B cell (primary cell): ENCODE measurements around the gene PRKACA. TPM values are rescaled to one million over a fixed set of nuclear protein-coding genes. Genes with fewer than 3 reads are reported as not detected.

Experiments used
- ATAC-seq: fragments of 200-7000 bp; cut with Tn5 transposase; one replicate; pipeline ENCODE4 v1.10.0; 2021; ENCODE audit warnings: low read depth, mild to moderate bottlenecking, moderate number of reproducible peaks, moderate library complexity
- CTCF ChIA-PET: fragments of 350-600 bp; sonication (Branson Sonifier 250); formaldehyde crosslinking; loops from one replicate; lab custom pipeline; 2021; ENCODE audit warnings: antibody characterized with exemption, inconsistent platforms; lab: Charles Lee
- POLR2A ChIA-PET: fragments of 350-600 bp; sonication (Branson Sonifier 250); formaldehyde crosslinking; loops from one replicate; lab custom pipeline; 2021; ENCODE audit warnings: antibody characterized with exemption; lab: Charles Lee
- DNase-seq: peaks from one replicate; pipeline ENCODE4 v3.0.0; 2013
- H2AFZ ChIP-seq: 2 replicates; pipeline ENCODE4 v1.6.1; 2012; ENCODE audit warnings: mild to moderate bottlenecking, low read depth, low read length; ENCODE audit not compliant: insufficient read depth, poor library complexity, severe bottlenecking
- H3K27ac ChIP-seq, 2 donors: 1 replicate in 1 of 2; 2 replicates in 1 of 2; pipeline ENCODE4 v1.5.1; 2012 to 2013; ENCODE audit warnings: low read length in 2 of 2, mild to moderate bottlenecking in 2 of 2, moderate library complexity in 1 of 2
- H3K27me3 ChIP-seq, 4 experiments: fragments of 200-600 bp in 1 of 4; sonication (generic) in 1 of 4; replicated peaks in 1 of 4; 1 replicate in 2 of 4; 2 replicates in 2 of 4; pipeline versions ENCODE4 v1.6.1 to v1.7.0; 2013 to 2016; ENCODE audit warnings: low read length in 3 of 4, mild to moderate bottlenecking in 2 of 4, mixed read lengths in 1 of 4, moderate library complexity in 1 of 4; ENCODE audit not compliant: insufficient read depth in 4 of 4, control insufficient read depth in 3 of 4; ENCODE audit errors: control extremely low read depth in 1 of 4
- H3K36me3 ChIP-seq, 2 experiments: replicated peaks in 1 of 2; 1 replicate in 1 of 2; 2 replicates in 1 of 2; pipeline versions ENCODE4 v1.6.1 to v1.7.1; 2013; ENCODE audit warnings: low read length in 1 of 2; ENCODE audit not compliant: insufficient read depth in 2 of 2, control insufficient read depth in 1 of 2; ENCODE audit errors: control extremely low read depth in 1 of 2, extremely low read depth in 1 of 2
- H3K4me1 ChIP-seq, 2 donors: fragments of 200-600 bp in 1 of 2; sonication (generic) in 1 of 2; 1 replicate in 1 of 2; 2 replicates in 1 of 2; pipeline versions ENCODE4 v1.5.1 to v1.6.1; 2013 to 2017; ENCODE audit warnings: low read length in 2 of 2; ENCODE audit not compliant: control insufficient read depth in 2 of 2, insufficient read depth in 2 of 2
- H3K4me2 ChIP-seq: replicated peaks from 2 replicates; pipeline ENCODE3; 2012; ENCODE audit warnings: mild to moderate bottlenecking, low read depth, low read length; ENCODE audit not compliant: poor library complexity, severe bottlenecking
- H3K4me3 ChIP-seq, 5 experiments: fragments of 200-600 bp in 1 of 5; sonication (generic) in 1 of 5; 1 replicate in 3 of 5; 2 replicates in 2 of 5; pipeline versions ENCODE4 v1.5.1 to v1.7.0; 2011 to 2016; ENCODE audit warnings: low read length in 4 of 5, mild to moderate bottlenecking in 4 of 5, low read depth in 2 of 5, control low read depth in 1 of 5, moderate library complexity in 1 of 5; ENCODE audit not compliant: insufficient read depth in 1 of 5; ENCODE audit errors: control extremely low read depth in 1 of 5, extremely low read depth in 1 of 5
- H3K79me2 ChIP-seq: fragments of 200-600 bp; sonication (generic); one replicate; pipeline ENCODE4 v1.6.0; 2016; ENCODE audit warnings: low read length; ENCODE audit not compliant: control insufficient read depth, insufficient read depth
- H3K9ac ChIP-seq: fragments of 200-600 bp; sonication (generic); 2 replicates; pipeline ENCODE4 v1.6.1; 2017; ENCODE audit warnings: mild to moderate bottlenecking, low read length, moderate library complexity
- H3K9me3 ChIP-seq, 3 donors: one replicate each; pipeline versions ENCODE4 v1.6.1 to v1.7.1; 2013; ENCODE audit warnings: low read length in 2 of 3; ENCODE audit not compliant: control insufficient read depth in 2 of 3, insufficient read depth in 1 of 3; ENCODE audit errors: control extremely low read depth in 1 of 3
- H4K20me1 ChIP-seq: 2 replicates; pipeline ENCODE4 v1.6.0; 2012; ENCODE audit warnings: mild to moderate bottlenecking, low read length; ENCODE audit not compliant: insufficient read depth, control insufficient read depth, poor library complexity, severe bottlenecking
- H3K27ac Mint-ChIP-seq: one replicate; pipeline ENCODE4 v1.8.0; 2021; ENCODE audit warnings: mixed read lengths
- H3K27me3 Mint-ChIP-seq: one replicate; pipeline ENCODE4 v1.8.0; 2021; ENCODE audit warnings: mixed read lengths
- H3K4me1 Mint-ChIP-seq: one replicate; pipeline ENCODE4 v1.8.0; 2021; ENCODE audit warnings: mixed read lengths
- H3K4me3 Mint-ChIP-seq: one replicate; pipeline ENCODE4 v1.8.0; 2021; ENCODE audit warnings: mixed read lengths
- H3K9me3 Mint-ChIP-seq: one replicate; pipeline ENCODE4 v1.8.0; 2022; ENCODE audit warnings: mixed read lengths; ENCODE audit not compliant: insufficient read depth
- CTCF ChIP-seq: fragments of 200-600 bp; IDR thresholded peaks from one replicate; pipeline ENCODE4 v1.8.0; 2022; ENCODE audit warnings: antibody characterized with exemption, mild to moderate bottlenecking
- EZH2 ChIP-seq: IDR thresholded peaks from 2 replicates; pipeline ENCODE4 v1.6.1; 2012; ENCODE audit warnings: borderline replicate concordance, low read depth, mild to moderate bottlenecking, moderate library complexity, low read length; ENCODE audit not compliant: insufficient read depth, poor library complexity, severe bottlenecking
- WGBS: methylation state at CpG from one replicate; pipeline ENCODE4 v1.1.5; 2013; ENCODE audit warnings: missing lambda C conversion rate; ENCODE audit not compliant: insufficient coverage; 5-methylcytosine and 5-hydroxymethylcytosine counted together
- intact Hi-C: fragments of 100-400 bp; cut with micrococcal nuclease; formaldehyde crosslinking; loops from one replicate; pipeline ENCODE4 v1.10.0; 2022
- polyA plus RNA-seq: library from polyadenylated mRNA; depleted of rRNA; stranded (reverse); fragments of >200 nt; gene quantifications from 2 replicates; pipeline ENCODE4 v1.2.3, GENCODE V29; 2012
- total RNA-seq, 2 donors: library from RNA; stranded (reverse); fragments of 120-200 nt in 1 of 2; gene quantifications; 1 replicate in 1 of 2; 2 replicates in 1 of 2; pipeline versions ENCODE4 v1.2.3 to v1.2.4, GENCODE V29; 2013 to 2022

Gene PRKACA
- total and polyA plus RNA-seq, 2 donors (not counting 1 experiment from before 2014, with no cell fraction given), result 36.8 to 43.0 TPM

- Histone ChIP-seq H4K20me1 (no peaks in the 10 kb centered on the region), H3K27me3 (peaks cover 0 to 54% (median 28%) of the 10 kb centered on the region in 4 experiments), H3K4me2 (peak overlapping the region; percentile 45), H2AFZ (no peak overlapping the region), H3K9ac (no peak overlapping the region), H3K4me1 (peaks cover 18 to 22% of the 10 kb centered on the region in 2 donors), H3K4me3 (no peak overlapping the region), H3K27ac (no peak overlapping the region), H3K9me3 (peaks cover 0 to 8% (median 0%) of the 10 kb centered on the region in 3 donors), H3K36me3 (no peaks in the 10 kb centered on the region), H3K79me2 (no peaks in the 10 kb centered on the region)
- POLR2A ChIA-PET, result no interaction called here
- no peaks in the 10 kb centered on the region for H3K9me3 Mint-ChIP-seq
- no peak overlapping the region for H3K27ac Mint-ChIP-seq
- DNase-seq (peak; percentile 68), ATAC-seq (no peak)
- no peak overlapping the region for H3K4me3 Mint-ChIP-seq
- TF ChIP-seq CTCF (peak; percentile 81), EZH2 (no peak)
- WGBS, result 10% methylated on average over 13 of the region's 15 CpGs
- H3K4me1 Mint-ChIP-seq, result peaks cover 18% of the 10 kb centered on the region
- H3K27me3 Mint-ChIP-seq, result peaks cover 37% of the 10 kb centered on the region
- CTCF ChIA-PET, result interaction anchor here (0.8 to 3.4 kb wide), 22 partner anchors 10 to 290 kb away, joined by 3 to 43 read pairs (median 4); partner anchors contain the start of genes ASF1B, BRME1, CC2D1A and MISP3
- intact Hi-C loops, result loop anchor here (2.0 kb wide), 1 partner anchor 14 kb away; the partner anchor contains the start of gene MISP3
Observed at GRCh38 chr19:14059093-14059480, 58.5 kb downstream of the PRKACA start.
